Measurements from ENCODE around the gene AKT3. TPM values are rescaled to one million over a fixed set of nuclear protein-coding genes. Genes with fewer than 3 reads are reported as not detected.

AKT3 gene
- total RNA-seq, 1 donor from 2014 or later: 169 TPM

DNA sequence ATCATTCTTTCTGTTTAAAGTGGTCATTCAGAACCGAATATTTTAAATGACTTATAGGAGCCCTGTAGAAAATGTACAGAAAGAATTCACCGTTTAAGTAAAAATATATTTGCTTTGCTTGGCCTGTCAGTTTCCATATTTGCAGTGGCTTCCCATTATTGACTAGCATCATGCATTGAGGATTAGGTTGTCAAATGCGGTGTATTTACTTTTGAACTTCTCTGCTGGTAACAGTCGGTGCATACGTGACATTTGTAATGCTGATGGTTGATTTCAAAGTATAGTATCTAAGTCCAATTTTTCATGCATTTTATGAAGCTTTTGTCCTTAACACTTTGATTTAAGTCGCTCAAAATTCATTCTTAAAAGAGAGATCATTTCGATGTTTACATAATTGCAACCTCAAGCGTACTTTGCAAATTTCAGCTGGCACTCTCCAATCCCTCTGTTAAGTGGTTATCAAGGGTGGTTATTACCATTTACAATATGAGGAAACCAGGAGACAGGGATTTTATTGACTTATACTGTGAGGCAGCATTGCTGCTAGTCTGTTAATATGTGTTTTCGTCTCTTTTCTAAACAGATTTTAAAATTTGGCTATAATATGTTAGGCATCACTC lies 392.6 kb downstream of the AKT3 start:
- Mint-ChIP-seq H3K9me3 (ENCODE audit: unreplicated experiment) (peaks cover 2% of the 10 kb centered on the region), H3K27ac (ENCODE audit: unreplicated experiment) (peak overlapping the region; percentile 20), H3K4me1 (ENCODE audit: low read depth, unreplicated experiment) (peaks cover 58% of the 10 kb centered on the region), H3K4me3 (ENCODE audit: unreplicated experiment) (no peak overlapping the region), H3K27me3 (ENCODE audit: unreplicated experiment) (no peaks in the 10 kb centered on the region), H3K36me3 (ENCODE audit: unreplicated experiment) (no peaks in the 10 kb centered on the region)
- no peak for DNase-seq
- TF ChIP-seq, protein P1, sequence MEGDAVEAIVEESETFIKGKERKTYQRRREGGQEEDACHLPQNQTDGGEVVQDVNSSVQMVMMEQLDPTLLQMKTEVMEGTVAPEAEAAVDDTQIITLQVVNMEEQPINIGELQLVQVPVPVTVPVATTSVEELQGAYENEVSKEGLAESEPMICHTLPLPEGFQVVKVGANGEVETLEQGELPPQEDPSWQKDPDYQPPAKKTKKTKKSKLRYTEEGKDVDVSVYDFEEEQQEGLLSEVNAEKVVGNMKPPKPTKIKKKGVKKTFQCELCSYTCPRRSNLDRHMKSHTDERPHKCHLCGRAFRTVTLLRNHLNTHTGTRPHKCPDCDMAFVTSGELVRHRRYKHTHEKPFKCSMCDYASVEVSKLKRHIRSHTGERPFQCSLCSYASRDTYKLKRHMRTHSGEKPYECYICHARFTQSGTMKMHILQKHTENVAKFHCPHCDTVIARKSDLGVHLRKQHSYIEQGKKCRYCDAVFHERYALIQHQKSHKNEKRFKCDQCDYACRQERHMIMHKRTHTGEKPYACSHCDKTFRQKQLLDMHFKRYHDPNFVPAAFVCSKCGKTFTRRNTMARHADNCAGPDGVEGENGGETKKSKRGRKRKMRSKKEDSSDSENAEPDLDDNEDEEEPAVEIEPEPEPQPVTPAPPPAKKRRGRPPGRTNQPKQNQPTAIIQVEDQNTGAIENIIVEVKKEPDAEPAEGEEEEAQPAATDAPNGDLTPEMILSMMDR (IDR thresholded peaks at IDR 0.05; ENCODE audit: partially characterized antibody, unreplicated experiment): no peak

DNA sequence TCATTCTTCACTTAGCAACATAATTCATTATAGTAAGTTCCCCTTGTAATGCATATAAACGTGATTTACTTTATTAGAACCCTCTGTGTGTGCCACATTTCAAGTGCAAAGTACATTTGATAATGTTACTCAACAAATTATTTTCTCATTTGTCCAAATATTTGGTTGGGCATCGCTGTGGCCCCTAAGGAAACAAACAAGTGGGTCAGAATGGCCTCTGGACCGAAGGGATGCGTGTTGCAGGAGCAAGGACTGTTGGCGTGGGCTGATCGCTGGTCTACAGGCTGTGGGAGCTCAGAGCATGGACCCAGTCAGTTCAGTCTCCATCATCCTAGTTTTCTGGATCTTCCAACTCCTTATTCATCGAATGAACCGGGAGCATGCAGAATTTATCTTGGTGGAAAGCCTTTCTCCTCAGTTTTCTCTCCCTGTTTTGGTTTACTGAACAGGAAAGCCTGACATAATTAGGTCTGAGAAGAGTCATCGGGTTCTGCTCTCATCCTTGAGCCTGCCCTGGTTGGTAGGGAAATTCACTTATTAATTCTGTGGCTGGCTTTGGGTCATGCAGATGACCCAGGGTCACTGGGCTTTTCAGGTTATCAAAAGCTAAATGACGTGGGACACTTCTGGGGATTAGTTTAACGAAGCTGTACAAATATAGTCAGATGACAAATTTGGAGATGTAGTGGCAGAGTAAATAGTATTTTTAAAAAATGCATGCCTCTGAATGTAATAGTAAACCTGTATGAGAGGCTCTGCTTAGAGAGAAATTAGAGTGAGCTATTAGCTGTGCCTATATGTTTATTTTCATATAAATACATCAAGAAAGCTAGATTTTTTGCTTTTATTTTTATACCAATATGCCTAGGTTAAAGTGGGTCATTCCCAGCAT lies 394.0 kb downstream of the AKT3 start:
- no peak overlapping the region for H3K27ac Mint-ChIP-seq (ENCODE audit: unreplicated experiment)
- no peaks in the 10 kb centered on the region for H3K27me3 Mint-ChIP-seq (ENCODE audit: unreplicated experiment)
- H3K36me3 Mint-ChIP-seq (ENCODE audit: unreplicated experiment): no peaks in the 10 kb centered on the region

GRCh38 chr1:243454328-243454997 lies 395.6 kb downstream of the AKT3 start:
- Mint-ChIP-seq H3K4me1 (ENCODE audit: low read depth, unreplicated experiment) (peaks cover 37% of the 10 kb centered on the region), H3K4me3 (ENCODE audit: unreplicated experiment) (no peak overlapping the region), H3K36me3 (ENCODE audit: unreplicated experiment) (no peaks in the 10 kb centered on the region), H3K27ac (ENCODE audit: unreplicated experiment) (peak overlapping the region; percentile 74), H3K9me3 (ENCODE audit: unreplicated experiment) (peaks cover 2% of the 10 kb centered on the region), H3K27me3 (ENCODE audit: unreplicated experiment) (no peaks in the 10 kb centered on the region)
- TF ChIP-seq, protein P1 (IDR thresholded peaks at IDR 0.05; ENCODE audit: partially characterized antibody, unreplicated experiment): no peak
- DNase-seq: no peak

More for the DNA sequence above, 394.0 kb downstream of the AKT3 start:
- Mint-ChIP-seq H3K4me3 (ENCODE audit: unreplicated experiment) (no peak overlapping the region), H3K4me1 (ENCODE audit: low read depth, unreplicated experiment) (peaks cover 47% of the 10 kb centered on the region), H3K9me3 (ENCODE audit: unreplicated experiment) (peaks cover 2% of the 10 kb centered on the region)
- TF ChIP-seq, protein P1 (IDR thresholded peaks at IDR 0.05; ENCODE audit: partially characterized antibody, unreplicated experiment): no peak
- DNase-seq: no peak

- no peak overlapping the region for H3K27ac Mint-ChIP-seq (ENCODE audit: unreplicated experiment)
- DNase-seq: no peak
- TF ChIP-seq, protein P1 (IDR thresholded peaks at IDR 0.05; ENCODE audit: partially characterized antibody, unreplicated experiment): no peak
- H3K4me3 Mint-ChIP-seq (ENCODE audit: unreplicated experiment): no peak overlapping the region
- peaks cover 35% of the 10 kb centered on the region for H3K4me1 Mint-ChIP-seq (ENCODE audit: low read depth, unreplicated experiment)
- H3K27me3 Mint-ChIP-seq (ENCODE audit: unreplicated experiment): no peaks in the 10 kb centered on the region
- no peaks in the 10 kb centered on the region for H3K36me3 Mint-ChIP-seq (ENCODE audit: unreplicated experiment)
- H3K9me3 Mint-ChIP-seq (ENCODE audit: unreplicated experiment): no peaks in the 10 kb centered on the region
These were observed 398.0 kb downstream of the AKT3 start for GRCh38 chr1:243452092-243452491.

All from glutamatergic neuron (in vitro differentiated cells).